Liver (tissue), 9 donors: ENCODE measurements around the gene CASTOR1. TPM values are rescaled to one million over a fixed set of nuclear protein-coding genes. Genes with fewer than 3 reads are reported as not detected.

Experiments
- DNase-seq: peaks from one replicate; pipeline ENCODE4 v3.0.0-alpha.2; 2017; ENCODE audit warnings: low spot score
- H3K27ac ChIP-seq, 2 donors: one replicate each; pipeline ENCODE4 v1.7.0; 2013; ENCODE audit warnings: inconsistent platforms in 2 of 2, low read length in 2 of 2, control low read depth in 1 of 2, low read depth in 1 of 2, mild to moderate bottlenecking in 1 of 2
- H3K27me3 ChIP-seq, 4 donors: one replicate each; pipeline versions ENCODE4 v1.6.1 to v1.7.0; 2013; ENCODE audit warnings: low read length in 3 of 4, inconsistent platforms in 1 of 4, mild to moderate bottlenecking in 1 of 4, moderate library complexity in 1 of 4; ENCODE audit not compliant: control insufficient read depth in 4 of 4, insufficient read depth in 4 of 4
- H3K36me3 ChIP-seq, 4 donors: one replicate each; pipeline versions ENCODE4 v1.6.1 to v1.7.0; 2013; ENCODE audit warnings: low read length in 3 of 4, mild to moderate bottlenecking in 3 of 4, low read depth in 1 of 4, moderate library complexity in 1 of 4; ENCODE audit not compliant: control insufficient read depth in 4 of 4, insufficient read depth in 3 of 4
- H3K4me1 ChIP-seq, 4 donors: one replicate each; pipeline versions ENCODE4 v1.6.1 to v1.7.0; 2013; ENCODE audit warnings: low read length in 3 of 4, mild to moderate bottlenecking in 3 of 4, moderate library complexity in 1 of 4; ENCODE audit not compliant: control insufficient read depth in 4 of 4, insufficient read depth in 4 of 4
- H3K4me3 ChIP-seq, 3 donors: one replicate each; pipeline versions ENCODE4 v1.6.1 to v1.7.0; 2013; ENCODE audit warnings: low read length in 3 of 3, control low read depth in 1 of 3, low read depth in 1 of 3, mild to moderate bottlenecking in 1 of 3
- H3K9ac ChIP-seq, 2 donors: one replicate each; pipeline ENCODE4 v1.7.0; 2013; ENCODE audit warnings: low read length in 2 of 2, mild to moderate bottlenecking in 2 of 2, moderate library complexity in 2 of 2, control low read depth in 1 of 2, low read depth in 1 of 2
- H3K9me3 ChIP-seq, 4 donors: one replicate each; pipeline versions ENCODE4 v1.6.1 to v1.7.0; 2013; ENCODE audit warnings: low read length in 3 of 4; ENCODE audit not compliant: control insufficient read depth in 4 of 4
- EGR1 ChIP-seq, 2 donors: IDR thresholded peaks; 2 replicates each; pipeline ENCODE4 v1.6.1; 2016 to 2018; ENCODE audit warnings: antibody characterized with exemption in 2 of 2, low read depth in 2 of 2
- FOXA1 ChIP-seq: IDR thresholded peaks from 2 replicates; pipeline ENCODE4 v1.6.1; 2016; ENCODE audit warnings: antibody characterized with exemption
- FOXA2 ChIP-seq: IDR thresholded peaks from 2 replicates; pipeline ENCODE4 v1.6.1; 2016; ENCODE audit warnings: antibody characterized with exemption
- GABPA ChIP-seq, 2 donors: IDR thresholded peaks in 1 of 2; conservative IDR thresholded peaks in 1 of 2; 2 replicates each; pipeline ENCODE4 v1.6.1; 2016; ENCODE audit warnings: antibody characterized with exemption in 2 of 2, mild to moderate bottlenecking in 1 of 2, moderate library complexity in 1 of 2
- HNF4A ChIP-seq, 2 donors: conservative IDR thresholded peaks; 2 replicates each; pipeline ENCODE4 v1.6.1; 2016; ENCODE audit warnings: antibody characterized with exemption in 2 of 2, mild to moderate bottlenecking in 2 of 2
- HNF4G ChIP-seq: IDR thresholded peaks from 2 replicates; pipeline ENCODE4 v1.6.1; 2016; ENCODE audit warnings: antibody characterized with exemption
- JUND ChIP-seq, 2 donors: IDR thresholded peaks; 2 replicates each; pipeline ENCODE4 v1.6.1; 2016; ENCODE audit warnings: antibody characterized with exemption in 2 of 2
- NR2F2 ChIP-seq: IDR thresholded peaks from 2 replicates; pipeline ENCODE4 v1.6.1; 2016; ENCODE audit warnings: antibody characterized with exemption
- RAD21 ChIP-seq, 2 donors: IDR thresholded peaks; 2 replicates each; pipeline ENCODE4 v1.6.1; 2016; ENCODE audit warnings: antibody characterized with exemption in 2 of 2, mild to moderate bottlenecking in 2 of 2
- RXRA ChIP-seq, 2 donors: IDR thresholded peaks; 2 replicates each; pipeline ENCODE4 v1.6.1; 2017 to 2018; ENCODE audit warnings: antibody characterized with exemption in 2 of 2, mild to moderate bottlenecking in 1 of 2
- SP1 ChIP-seq: IDR thresholded peaks from 2 replicates; pipeline ENCODE4 v1.6.1; 2018; ENCODE audit warnings: antibody characterized with exemption, mild to moderate bottlenecking
- TAF1 ChIP-seq: conservative IDR thresholded peaks from 2 replicates; pipeline ENCODE4 v1.6.1; 2016; ENCODE audit warnings: antibody characterized with exemption, mild to moderate bottlenecking
- YY1 ChIP-seq: IDR thresholded peaks from 2 replicates; pipeline ENCODE4 v1.6.1; 2016; ENCODE audit warnings: antibody characterized with exemption, mild to moderate bottlenecking
- WGBS: extraction: QIAGEN DNeasy Blood & Tissue Kit; methylation state at CpG from one replicate; pipeline ENCODE4 v1.1.7; 2013; 5-methylcytosine and 5-hydroxymethylcytosine counted together
- polyA plus RNA-seq, 2 donors: library from polyadenylated mRNA; stranded (reverse) in 1 of 2; unstranded in 1 of 2; fragments of 200-250 nt in 1 of 2; fragments of >200 nt in 1 of 2; fragmentation: Nextera tagmentation in 1 of 2; extraction: Ambion mirVana in 1 of 2; gene quantifications; one replicate each; pipeline versions ENCODE4 v1.2.1 to v1.2.3, GENCODE V29; 2013 to 2015
- total RNA-seq, 2 donors: library from RNA; depleted of rRNA; stranded (reverse); fragments of >200 nt; gene quantifications; one replicate each; pipeline ENCODE4 v1.2.3, GENCODE V29; 2014
- TF ChIP-seq, protein P1 (sequence below): IDR thresholded peaks from 2 replicates; pipeline ENCODE4 v1.6.1; 2016; ENCODE audit warnings: antibody characterized with exemption, mild to moderate bottlenecking
- TF ChIP-seq, protein P2 (sequence below): IDR thresholded peaks from 2 replicates; pipeline ENCODE4 v1.6.1; 2016; ENCODE audit warnings: antibody characterized with exemption
- TF ChIP-seq, protein P3 (sequence below): fragments of 150-350 bp; IDR thresholded peaks from 2 replicates; pipeline ENCODE4 v1.5.1; 2017; ENCODE audit warnings: improper control_type of control experiment, low read depth, low read length; ENCODE audit not compliant: missing input control
- TF ChIP-seq, protein P4 (sequence below): IDR thresholded peaks from 2 replicates; pipeline ENCODE4 v1.6.1; 2016; ENCODE audit warnings: antibody characterized with exemption
- donor health status: healthy.
- donor health status: healthy.
- donor health status: healthy.
- donor health status: healthy.
- donor health status: healthy.

The CASTOR1 gene
- total and polyA plus RNA-seq, 4 donors: 1.8 to 5.4 (median 2.4) TPM

DNA sequence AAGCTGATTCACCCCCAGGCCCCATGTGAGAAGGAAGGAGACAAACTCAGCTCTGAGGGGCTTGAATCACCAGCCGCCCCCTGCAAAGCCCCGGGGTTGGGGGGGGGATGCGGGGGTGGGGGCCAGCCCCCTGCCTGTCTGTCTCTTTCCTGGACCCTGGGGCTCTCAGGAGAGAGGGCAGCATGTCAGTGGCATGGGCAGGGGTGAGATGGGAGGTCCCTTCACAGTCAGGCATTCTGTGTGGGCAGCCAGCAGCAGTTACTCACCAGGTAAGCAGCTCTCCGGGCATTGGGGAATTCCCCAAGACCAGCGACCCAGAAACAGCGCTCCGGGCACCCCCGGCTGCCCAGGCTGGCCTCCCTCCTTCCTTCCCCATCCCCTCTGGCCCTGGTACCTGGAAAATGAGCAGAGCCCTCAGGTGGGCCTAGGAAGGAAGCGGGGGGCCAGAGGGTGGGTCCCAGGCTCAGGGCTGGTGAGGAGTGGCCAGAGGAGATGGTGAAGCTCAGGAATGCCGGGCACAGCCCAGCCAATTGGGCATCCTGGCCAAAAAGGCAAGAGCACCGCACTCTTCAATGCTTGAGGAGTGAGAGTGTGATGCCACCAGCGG, 38.5 kb downstream of the CASTOR1 start:
- Histone ChIP-seq H3K4me3 (no peak overlapping the region), H3K9me3 (no peaks in the 10 kb centered on the region), H3K4me1 (peaks cover 5 to 19% (median 11%) of the 10 kb centered on the region in 4 donors), H3K27me3 (peaks cover 0 to 7% (median 1%) of the 10 kb centered on the region in 4 donors), H3K9ac (no peak overlapping the region), H3K36me3 (no peaks in the 10 kb centered on the region), H3K27ac (no peak overlapping the region)
- WGBS: 62% methylated on average over 12 of the region's 12 CpGs
- DNase-seq: no peak
- no peak for TF ChIP-seq SP1
- TF ChIP-seq HNF4A (conservative IDR thresholded peaks at IDR 0.05): no peak
- TF ChIP-seq, protein P1, sequence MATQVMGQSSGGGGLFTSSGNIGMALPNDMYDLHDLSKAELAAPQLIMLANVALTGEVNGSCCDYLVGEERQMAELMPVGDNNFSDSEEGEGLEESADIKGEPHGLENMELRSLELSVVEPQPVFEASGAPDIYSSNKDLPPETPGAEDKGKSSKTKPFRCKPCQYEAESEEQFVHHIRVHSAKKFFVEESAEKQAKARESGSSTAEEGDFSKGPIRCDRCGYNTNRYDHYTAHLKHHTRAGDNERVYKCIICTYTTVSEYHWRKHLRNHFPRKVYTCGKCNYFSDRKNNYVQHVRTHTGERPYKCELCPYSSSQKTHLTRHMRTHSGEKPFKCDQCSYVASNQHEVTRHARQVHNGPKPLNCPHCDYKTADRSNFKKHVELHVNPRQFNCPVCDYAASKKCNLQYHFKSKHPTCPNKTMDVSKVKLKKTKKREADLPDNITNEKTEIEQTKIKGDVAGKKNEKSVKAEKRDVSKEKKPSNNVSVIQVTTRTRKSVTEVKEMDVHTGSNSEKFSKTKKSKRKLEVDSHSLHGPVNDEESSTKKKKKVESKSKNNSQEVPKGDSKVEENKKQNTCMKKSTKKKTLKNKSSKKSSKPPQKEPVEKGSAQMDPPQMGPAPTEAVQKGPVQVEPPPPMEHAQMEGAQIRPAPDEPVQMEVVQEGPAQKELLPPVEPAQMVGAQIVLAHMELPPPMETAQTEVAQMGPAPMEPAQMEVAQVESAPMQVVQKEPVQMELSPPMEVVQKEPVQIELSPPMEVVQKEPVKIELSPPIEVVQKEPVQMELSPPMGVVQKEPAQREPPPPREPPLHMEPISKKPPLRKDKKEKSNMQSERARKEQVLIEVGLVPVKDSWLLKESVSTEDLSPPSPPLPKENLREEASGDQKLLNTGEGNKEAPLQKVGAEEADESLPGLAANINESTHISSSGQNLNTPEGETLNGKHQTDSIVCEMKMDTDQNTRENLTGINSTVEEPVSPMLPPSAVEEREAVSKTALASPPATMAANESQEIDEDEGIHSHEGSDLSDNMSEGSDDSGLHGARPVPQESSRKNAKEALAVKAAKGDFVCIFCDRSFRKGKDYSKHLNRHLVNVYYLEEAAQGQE: no peak
- no peak for TF ChIP-seq HNF4G
- no peak for TF ChIP-seq GABPA (IDR thresholded peaks at IDR 0.05 in 1 of 2, conservative IDR thresholded peaks at IDR 0.05 in 1 of 2)
- no peak for TF ChIP-seq RXRA (IDR thresholded peaks at IDR 0.05)
- TF ChIP-seq EGR1 (IDR thresholded peaks at IDR 0.05; ENCODE audit: low read depth in 2 of 2): no peak
- TF ChIP-seq, protein P2, sequence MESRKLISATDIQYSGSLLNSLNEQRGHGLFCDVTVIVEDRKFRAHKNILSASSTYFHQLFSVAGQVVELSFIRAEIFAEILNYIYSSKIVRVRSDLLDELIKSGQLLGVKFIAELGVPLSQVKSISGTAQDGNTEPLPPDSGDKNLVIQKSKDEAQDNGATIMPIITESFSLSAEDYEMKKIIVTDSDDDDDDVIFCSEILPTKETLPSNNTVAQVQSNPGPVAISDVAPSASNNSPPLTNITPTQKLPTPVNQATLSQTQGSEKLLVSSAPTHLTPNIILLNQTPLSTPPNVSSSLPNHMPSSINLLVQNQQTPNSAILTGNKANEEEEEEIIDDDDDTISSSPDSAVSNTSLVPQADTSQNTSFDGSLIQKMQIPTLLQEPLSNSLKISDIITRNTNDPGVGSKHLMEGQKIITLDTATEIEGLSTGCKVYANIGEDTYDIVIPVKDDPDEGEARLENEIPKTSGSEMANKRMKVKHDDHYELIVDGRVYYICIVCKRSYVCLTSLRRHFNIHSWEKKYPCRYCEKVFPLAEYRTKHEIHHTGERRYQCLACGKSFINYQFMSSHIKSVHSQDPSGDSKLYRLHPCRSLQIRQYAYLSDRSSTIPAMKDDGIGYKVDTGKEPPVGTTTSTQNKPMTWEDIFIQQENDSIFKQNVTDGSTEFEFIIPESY: no peak
- no peak for TF ChIP-seq FOXA1
- no peak for TF ChIP-seq NR2F2
- no peak for TF ChIP-seq TAF1

DNA sequence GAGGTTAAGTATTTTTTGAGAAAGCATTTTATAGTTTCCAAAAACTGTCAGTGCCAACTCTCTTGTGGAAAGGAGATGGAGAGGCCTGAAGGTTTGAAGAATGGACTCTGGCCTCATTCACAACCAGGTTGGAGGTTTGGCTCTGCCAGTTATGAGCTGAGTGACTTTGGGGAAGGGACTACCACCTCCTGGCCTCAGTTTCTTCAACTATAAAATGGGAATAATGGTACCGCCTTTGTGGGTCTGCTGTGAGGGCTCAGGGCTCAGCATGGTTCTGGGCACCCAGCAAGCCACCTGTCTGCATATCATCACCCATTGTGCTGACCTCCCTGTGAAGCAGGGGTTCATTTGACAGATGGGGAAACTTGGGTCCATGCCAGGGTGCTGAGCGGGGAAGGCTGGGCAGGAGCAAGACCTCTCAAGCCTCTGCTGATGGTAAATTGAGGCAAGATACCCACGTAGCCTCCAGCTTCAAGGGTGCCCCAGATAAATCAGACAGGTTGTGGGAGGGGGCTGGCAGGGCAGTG, 39.2 kb downstream of the CASTOR1 start:
- Histone ChIP-seq H3K36me3 (no peaks in the 10 kb centered on the region), H3K27ac (no peak overlapping the region), H3K9ac (no peak overlapping the region), H3K4me1 (peaks cover 5 to 23% (median 13%) of the 10 kb centered on the region in 4 donors), H3K4me3 (no peak overlapping the region), H3K9me3 (no peaks in the 10 kb centered on the region), H3K27me3 (peaks cover 0 to 7% (median 2%) of the 10 kb centered on the region in 4 donors)
- DNase-seq: no peak
- 94% methylated on average over 3 of the region's 3 CpGs for WGBS
- TF ChIP-seq, protein P1: no peak
- TF ChIP-seq, protein P3, sequence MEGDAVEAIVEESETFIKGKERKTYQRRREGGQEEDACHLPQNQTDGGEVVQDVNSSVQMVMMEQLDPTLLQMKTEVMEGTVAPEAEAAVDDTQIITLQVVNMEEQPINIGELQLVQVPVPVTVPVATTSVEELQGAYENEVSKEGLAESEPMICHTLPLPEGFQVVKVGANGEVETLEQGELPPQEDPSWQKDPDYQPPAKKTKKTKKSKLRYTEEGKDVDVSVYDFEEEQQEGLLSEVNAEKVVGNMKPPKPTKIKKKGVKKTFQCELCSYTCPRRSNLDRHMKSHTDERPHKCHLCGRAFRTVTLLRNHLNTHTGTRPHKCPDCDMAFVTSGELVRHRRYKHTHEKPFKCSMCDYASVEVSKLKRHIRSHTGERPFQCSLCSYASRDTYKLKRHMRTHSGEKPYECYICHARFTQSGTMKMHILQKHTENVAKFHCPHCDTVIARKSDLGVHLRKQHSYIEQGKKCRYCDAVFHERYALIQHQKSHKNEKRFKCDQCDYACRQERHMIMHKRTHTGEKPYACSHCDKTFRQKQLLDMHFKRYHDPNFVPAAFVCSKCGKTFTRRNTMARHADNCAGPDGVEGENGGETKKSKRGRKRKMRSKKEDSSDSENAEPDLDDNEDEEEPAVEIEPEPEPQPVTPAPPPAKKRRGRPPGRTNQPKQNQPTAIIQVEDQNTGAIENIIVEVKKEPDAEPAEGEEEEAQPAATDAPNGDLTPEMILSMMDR: no peak
- TF ChIP-seq, protein P4, sequence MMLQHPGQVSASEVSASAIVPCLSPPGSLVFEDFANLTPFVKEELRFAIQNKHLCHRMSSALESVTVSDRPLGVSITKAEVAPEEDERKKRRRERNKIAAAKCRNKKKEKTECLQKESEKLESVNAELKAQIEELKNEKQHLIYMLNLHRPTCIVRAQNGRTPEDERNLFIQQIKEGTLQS: no peak
- TF ChIP-seq, protein P2: no peak
- TF ChIP-seq RAD21 (IDR thresholded peaks at IDR 0.05): no peak
- TF ChIP-seq GABPA (IDR thresholded peaks at IDR 0.05 in 1 of 2, conservative IDR thresholded peaks at IDR 0.05 in 1 of 2): no peak
- TF ChIP-seq NR2F2: no peak
- no peak for TF ChIP-seq RXRA (IDR thresholded peaks at IDR 0.05)
- TF ChIP-seq FOXA1: no peak
- no peak for TF ChIP-seq YY1
- TF ChIP-seq HNF4A (conservative IDR thresholded peaks at IDR 0.05): no peak
- no peak for TF ChIP-seq EGR1 (IDR thresholded peaks at IDR 0.05; ENCODE audit: low read depth in 2 of 2)
- TF ChIP-seq TAF1: no peak
- no peak for TF ChIP-seq FOXA2
- TF ChIP-seq JUND (IDR thresholded peaks at IDR 0.05): no peak
